H1 (cell line): ENCODE results near the gene PIGU. TPM values are rescaled to one million over a fixed set of nuclear protein-coding genes. Genes with fewer than 3 reads are reported as not detected.

Experiments
- CTCF ChIA-PET: fragments of 300-600 bp; sonication (Branson Sonifier 250); formaldehyde crosslinking; loops from one replicate; lab custom pipeline; 2021; ENCODE audit not compliant: partially characterized antibody; lab: Charles Lee
- POLR2A ChIA-PET: fragments of 300-600 bp; sonication (Branson Sonifier 250); formaldehyde crosslinking; loops from one replicate; lab custom pipeline; 2021; ENCODE audit warnings: inconsistent platforms; ENCODE audit not compliant: partially characterized antibody; lab: Charles Lee
- DNase-seq, 2 experiments: peaks; one replicate each; pipeline versions ENCODE4 v3.0.0 to v3.0.0-alpha.2; 2010 to 2022; ENCODE audit warnings: low spot score in 2 of 2, low read depth in 1 of 2, mixed read lengths in 1 of 2
- FAIRE-seq: peaks from 2 replicates; lab custom pipeline; 2011; peaks lifted over from hg19 to GRCh38; lab: Jason Lieb, UNC
- H2AFZ ChIP-seq: 2 replicates; pipeline ENCODE4 v1.8.1; 2012; ENCODE audit warnings: low read length, inconsistent platforms
- H2AK5ac ChIP-seq: 2 replicates; pipeline ENCODE4 v1.6.1; 2013; ENCODE audit warnings: low read depth, low read length
- H2BK120ac ChIP-seq: replicated peaks from 2 replicates; pipeline ENCODE3; 2013; ENCODE audit warnings: low read depth, low read length, inconsistent platforms
- H2BK12ac ChIP-seq: 2 replicates; pipeline ENCODE4 v1.6.1; 2013; ENCODE audit warnings: low read depth, low read length
- H2BK15ac ChIP-seq: 2 replicates; pipeline ENCODE4 v1.6.1; 2013; ENCODE audit warnings: low read length
- H2BK20ac ChIP-seq: 2 replicates; pipeline ENCODE4 v1.6.1; 2013; ENCODE audit warnings: low read length
- H2BK5ac ChIP-seq: 2 replicates; pipeline ENCODE4 v1.6.1; 2013; ENCODE audit warnings: low read depth, low read length
- H3K14ac ChIP-seq: 2 replicates; pipeline ENCODE4 v1.6.1; 2013; ENCODE audit warnings: inconsistent platforms; ENCODE audit not compliant: insufficient read length
- H3K18ac ChIP-seq: 2 replicates; pipeline ENCODE4 v1.6.1; 2013; ENCODE audit warnings: low read length; ENCODE audit errors: extremely low read depth
- H3K23ac ChIP-seq: 2 replicates; pipeline ENCODE4 v1.6.1; 2013; ENCODE audit warnings: inconsistent platforms; ENCODE audit not compliant: insufficient read length
- H3K23me2 ChIP-seq: 2 replicates; pipeline ENCODE4 v1.6.1; 2013; ENCODE audit warnings: low read depth, low read length
- H3K27ac ChIP-seq: 2 replicates; pipeline ENCODE4 v1.6.1; 2011; ENCODE audit warnings: low read depth, low read length, inconsistent platforms
- H3K27me3 ChIP-seq, 4 experiments: replicated peaks in 1 of 4; 1 replicate in 1 of 4; 2 replicates in 3 of 4; pipeline versions ENCODE4 v1.6.1 to v1.8.1; 2011 to 2013; ENCODE audit warnings: low read length in 3 of 4, mild to moderate bottlenecking in 3 of 4, inconsistent platforms in 2 of 4, mixed read lengths in 2 of 4, moderate library complexity in 1 of 4; ENCODE audit not compliant: control insufficient read depth in 3 of 4, insufficient read depth in 3 of 4; ENCODE audit errors: extremely low read depth in 1 of 4
- H3K36me3 ChIP-seq, 4 experiments: 2 replicates each; pipeline versions ENCODE4 v1.6.1 to v1.8.1; 2011 to 2013; ENCODE audit warnings: mild to moderate bottlenecking in 4 of 4, low read length in 3 of 4, moderate library complexity in 2 of 4, control low read depth in 1 of 4, inconsistent platforms in 1 of 4; ENCODE audit not compliant: insufficient read depth in 4 of 4, control insufficient read depth in 2 of 4
- H3K4ac ChIP-seq: replicated peaks from 2 replicates; pipeline ENCODE3; 2013; ENCODE audit warnings: low read length, low read depth, mixed read lengths, inconsistent platforms; ENCODE audit not compliant: insufficient read length
- H3K4me1 ChIP-seq, 4 experiments: replicated peaks in 1 of 4; 1 replicate in 1 of 4; 2 replicates in 3 of 4; pipeline versions ENCODE4 v1.6.1 to v1.8.1; 2011 to 2013; ENCODE audit warnings: low read length in 3 of 4, inconsistent platforms in 2 of 4, mixed read lengths in 1 of 4; ENCODE audit not compliant: insufficient read depth in 4 of 4, control insufficient read depth in 3 of 4
- H3K4me2 ChIP-seq, 2 experiments: 2 replicates each; pipeline versions ENCODE4 v1.6.1 to v1.8.1; 2011 to 2013; ENCODE audit warnings: low read depth in 2 of 2, low read length in 2 of 2, control low read depth in 1 of 2, inconsistent platforms in 1 of 2, mild to moderate bottlenecking in 1 of 2; ENCODE audit not compliant: insufficient read depth in 1 of 2
- H3K4me3 ChIP-seq, 4 experiments: fragments of 200-600, 300-600 bp in 1 of 4; sonication (generic), shearing (Covaris generic), sonication (Bioruptor Twin) in 1 of 4; 2 replicates each; pipeline versions ENCODE4 v1.5.1 to v1.8.1; 2011 to 2016; ENCODE audit warnings: low read length in 4 of 4, low read depth in 3 of 4, control low read depth in 2 of 4, inconsistent platforms in 2 of 4, mild to moderate bottlenecking in 2 of 4, mixed read lengths in 1 of 4, moderate library complexity in 1 of 4; ENCODE audit not compliant: insufficient read depth in 2 of 4; ENCODE audit errors: extremely low read depth in 1 of 4
- H3K56ac ChIP-seq: replicated peaks from 2 replicates; pipeline ENCODE3; 2013; ENCODE audit warnings: low read depth, mild to moderate bottlenecking, mixed read lengths, low read length, inconsistent platforms; ENCODE audit not compliant: insufficient read length
- H3K79me1 ChIP-seq: 2 replicates; pipeline ENCODE4 v1.6.1; 2013; ENCODE audit warnings: low read depth, low read length, control low read depth
- H3K79me2 ChIP-seq, 2 experiments: 2 replicates each; pipeline versions ENCODE4 v1.6.1 to v1.8.1; 2012 to 2013; ENCODE audit warnings: low read length in 2 of 2, mild to moderate bottlenecking in 2 of 2, inconsistent platforms in 1 of 2; ENCODE audit not compliant: insufficient read depth in 2 of 2, control insufficient read depth in 1 of 2
- H3K9ac ChIP-seq, 4 experiments: replicated peaks in 1 of 4; 1 replicate in 1 of 4; 2 replicates in 3 of 4; pipeline versions ENCODE4 v1.6.1 to v1.8.1; 2011 to 2013; ENCODE audit warnings: low read depth in 3 of 4, low read length in 3 of 4, control low read depth in 2 of 4, mild to moderate bottlenecking in 2 of 4, moderate library complexity in 2 of 4, inconsistent platforms in 1 of 4; ENCODE audit errors: extremely low read depth in 1 of 4
- H3K9me3 ChIP-seq, 2 experiments: 2 replicates each; pipeline versions ENCODE4 v1.6.1 to v1.8.1; 2012 to 2013; ENCODE audit warnings: mild to moderate bottlenecking in 2 of 2, moderate library complexity in 2 of 2, control low read depth in 1 of 2, inconsistent platforms in 1 of 2, low read depth in 1 of 2, low read length in 1 of 2, mixed read lengths in 1 of 2; ENCODE audit not compliant: insufficient read depth in 2 of 2
- H4K20me1 ChIP-seq, 2 experiments: replicated peaks in 1 of 2; 2 replicates each; pipeline versions ENCODE3 to v1.8.1; 2011 to 2013; ENCODE audit warnings: inconsistent platforms in 2 of 2, low read length in 2 of 2, mild to moderate bottlenecking in 1 of 2; ENCODE audit not compliant: insufficient read depth in 2 of 2, control insufficient read depth in 1 of 2
- H4K5ac ChIP-seq: 2 replicates; pipeline ENCODE4 v1.6.1; 2013; ENCODE audit warnings: low read length, low read depth, mixed read lengths, inconsistent platforms; ENCODE audit not compliant: insufficient read length
- H4K8ac ChIP-seq: 2 replicates; pipeline ENCODE4 v1.8.0; 2013; ENCODE audit warnings: mild to moderate bottlenecking, moderate library complexity, low read length, inconsistent platforms; ENCODE audit not compliant: insufficient read depth; ENCODE audit errors: extremely low read depth
- H4K91ac ChIP-seq: replicated peaks from 2 replicates; pipeline ENCODE3; 2013; ENCODE audit warnings: low read length, mixed read lengths, inconsistent platforms; ENCODE audit not compliant: insufficient read length
- ASH2L ChIP-seq: fragments of 200-600, 300-600 bp; sonication (generic); IDR thresholded peaks from one replicate; pipeline ENCODE4 v1.7.1; 2017; ENCODE audit warnings: low read length
- CBX8 ChIP-seq: fragments of 300-800, 300-1000 bp; sonication (generic); IDR thresholded peaks from 2 replicates; pipeline ENCODE4 v1.7.1; 2016; ENCODE audit warnings: low read depth, low read length, borderline replicate concordance
- CHD1 ChIP-seq: IDR thresholded peaks from 2 replicates; pipeline ENCODE4 v1.6.1; 2012; ENCODE audit warnings: low read depth, low read length, improper control_type of control experiment
- CTBP2 ChIP-seq: IDR thresholded peaks from 2 replicates; pipeline ENCODE4 v1.7.0; 2011; ENCODE audit warnings: borderline replicate concordance, mild to moderate bottlenecking, moderate library complexity, mixed read lengths, low read length; ENCODE audit not compliant: insufficient read depth, insufficient read length
- KDM4A ChIP-seq: IDR thresholded peaks from one replicate; pipeline ENCODE4 v1.7.1; 2012; ENCODE audit warnings: low read depth, mild to moderate bottlenecking, moderate library complexity, low read length, inconsistent platforms; ENCODE audit not compliant: severe bottlenecking
- RFX5 ChIP-seq: IDR thresholded peaks from 2 replicates; pipeline ENCODE4 v1.6.1; 2011; ENCODE audit warnings: low read depth, low read length, improper control_type of control experiment, borderline replicate concordance
- SP1 ChIP-seq: IDR thresholded peaks from 2 replicates; pipeline ENCODE4 v1.6.1; 2011; ENCODE audit warnings: low read depth, low read length
- SRF ChIP-seq: IDR thresholded peaks from 2 replicates; pipeline ENCODE4 v1.6.1; 2011; ENCODE audit warnings: mild to moderate bottlenecking, low read depth, low read length, moderate library complexity
- TAF1 ChIP-seq: IDR thresholded peaks from 2 replicates; pipeline ENCODE4 v1.6.1; 2011; ENCODE audit warnings: mild to moderate bottlenecking, low read depth, low read length
- WGBS, 2 experiments: shearing (Covaris generic) in 1 of 2; methylation state at CpG; one replicate each; pipeline versions ENCODE4 v1.1.6 to v1.1.7; 2013 to 2015; ENCODE audit warnings: low lambda C conversion rate in 2 of 2, mixed read lengths in 2 of 2, inconsistent platforms in 1 of 2, low coverage in 1 of 2, missing lambda C conversion rate in 1 of 2; ENCODE audit not compliant: insufficient replicate concordance in 2 of 2, insufficient coverage in 1 of 2, insufficient read length in 1 of 2; ENCODE audit errors: extremely low coverage in 1 of 2, missing lambda C conversion rate in 1 of 2; 5-methylcytosine and 5-hydroxymethylcytosine counted together
- polyA plus RNA-seq, 7 experiments: library from polyadenylated mRNA; depleted of rRNA in 3 of 7; stranded (reverse) in 5 of 7; unstranded in 2 of 7; fragments of >200 nt in 5 of 7; fragments of 200-250 nt in 2 of 7; gene quantifications; 1 replicate in 5 of 7; 2 replicates in 1 of 7; 4 replicates in 1 of 7; pipeline versions ENCODE4 v1.2.1 to v1.2.3, GENCODE V29; 2011 to 2013; ENCODE audit warnings: missing spikeins in 2 of 7, mixed read lengths in 2 of 7
- total RNA-seq: library from RNA; stranded (reverse); fragmentation: NEBNext Ultra II Directional; extraction: Animal tissue kit (Norgen Biotek cat#: 25700); gene quantifications from 2 replicates; pipeline ENCODE4 v1.2.1, GENCODE V29; 2021

The PIGU gene
- total and polyA plus RNA-seq, 2 of the 8 experiments (the other 6 are each of a cell fraction or from before 2014, with no cell fraction given) = 28.3 to 117 TPM

DNA sequence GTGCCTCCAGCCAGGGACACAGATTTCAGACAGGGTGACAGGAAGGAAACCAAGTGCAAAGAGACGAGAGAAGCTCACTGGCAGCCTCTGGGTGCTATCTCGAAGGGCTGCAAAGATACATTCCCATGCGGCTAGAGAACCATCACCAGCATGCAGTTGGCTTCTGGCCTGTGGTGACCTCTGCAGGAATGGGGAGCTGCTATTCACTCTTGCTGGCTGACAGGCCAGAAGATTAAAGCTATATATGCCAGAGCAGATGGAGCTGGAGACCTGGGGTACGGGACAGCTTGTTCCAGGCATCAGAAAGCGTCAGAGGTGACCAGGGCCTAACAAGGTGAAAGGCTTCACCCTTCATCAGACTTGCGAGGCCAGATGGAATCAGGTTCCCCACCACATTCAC, 98.4 kb downstream of the PIGU start:
- CTCF ChIA-PET = interaction anchor here (1.1 to 1.2 kb wide), 3 partner anchors 12 to 95 kb away, joined by 3 read pairs; no protein-coding TSS in a partner anchor

More for the DNA sequence above, 98.4 kb downstream of the PIGU start:
- Histone ChIP-seq H3K27ac (no peak overlapping the region), H4K8ac (no peak overlapping the region), H3K4me1 (no peaks in the 10 kb centered on the region; a peak in 1 of 7 replicates), H3K18ac (no peak overlapping the region), H3K23ac (no peak overlapping the region), H3K79me1 (no peaks in the 10 kb centered on the region), H3K4me3 (no peak overlapping the region), H3K4me2 (no peak overlapping the region), H3K14ac (no peak overlapping the region), H2BK12ac (no peak overlapping the region), H3K27me3 (no peaks in the 10 kb centered on the region), H4K20me1 (peaks cover under 1 to 1% of the 10 kb centered on the region in 2 experiments), H3K23me2 (no peaks in the 10 kb centered on the region), H3K36me3 (0 out of 8 replicates have a peak, but pooled peaks cover 0 to 3% (median 0%) of the 10 kb centered on the region in 4 experiments), H3K9me3 (no peaks in the 10 kb centered on the region), H3K9ac (no peak overlapping the region), H3K56ac (no peak overlapping the region), H3K79me2 (no peaks in the 10 kb centered on the region), H2AFZ (no peak overlapping the region), H2BK120ac (no peak overlapping the region), H4K5ac (no peak overlapping the region), H2BK20ac (no peak overlapping the region), H2BK5ac (no peak overlapping the region), H3K4ac (no peak overlapping the region), H4K91ac (no peak overlapping the region), H2AK5ac (no peak overlapping the region), H2BK15ac (no peak overlapping the region)
- WGBS, 2 experiments = 83% methylated on average over 6 of the region's 6 CpGs; no CpG with 5 or more reads in 1 of the 2 experiments
- no peak for FAIRE-seq
- POLR2A ChIA-PET = no interaction called here
- DNase-seq = no peak
- TF ChIP-seq RFX5 (no peak), KDM4A (no peak), CHD1 (no peak), SP1 (no peak), TAF1 (no peak), CTBP2 (no peak), SRF (no peak), CBX8 (no peak), ASH2L (no peak)
